ELF-1 (cell line): Measurements from ENCODE around the gene STRIP1.
"Not testable (repeated sequence)": the region's sequence is repeated elsewhere in the genome, so short reads cannot be mapped to it uniquely, and the experiment has no call there.

ENCODE experiments used
- DNase-seq: peaks from one replicate; pipeline ENCODE4 v3.0.0-alpha.2; 2016; ENCODE audit warnings: low read depth, low spot score

STRIP1 gene

DNA sequence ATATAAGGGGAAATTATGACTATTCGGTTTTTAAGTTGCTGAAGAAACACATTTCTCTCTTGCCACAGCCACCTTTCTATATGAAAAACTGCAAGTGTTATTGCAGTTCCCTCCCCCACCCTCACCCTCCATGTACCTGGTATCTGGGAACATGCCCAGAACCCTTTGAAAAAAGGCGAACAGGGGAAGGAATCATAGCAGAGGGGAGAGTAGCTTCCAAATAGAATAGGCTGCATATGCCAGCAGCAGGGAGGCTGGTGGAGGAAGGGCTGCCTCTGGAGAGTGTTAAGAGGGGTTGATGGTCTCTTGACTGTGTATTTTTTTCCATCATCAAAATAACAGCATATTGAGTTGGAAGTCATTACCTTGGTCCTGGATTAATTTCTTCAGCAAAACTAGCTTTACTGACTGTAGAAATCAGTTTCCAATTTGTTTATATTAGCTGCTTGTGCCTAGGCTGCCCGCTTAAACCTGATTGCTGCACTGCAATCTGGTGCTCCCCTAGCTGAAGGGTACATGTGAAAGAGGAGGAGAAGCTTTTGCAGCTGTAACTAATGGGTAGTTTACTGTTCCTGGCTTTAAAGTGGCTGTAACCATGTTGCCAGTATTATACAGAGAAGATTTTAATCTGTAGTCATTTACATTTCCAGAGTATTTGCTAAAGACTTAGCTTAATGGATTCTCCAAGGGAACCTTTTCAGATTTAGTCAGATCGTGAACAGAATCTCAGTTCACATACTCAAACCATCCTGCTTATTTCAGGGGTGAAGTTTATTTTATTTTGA is 27.2 kb upstream of the STRIP1 start:
- no peak for DNase-seq

DNA sequence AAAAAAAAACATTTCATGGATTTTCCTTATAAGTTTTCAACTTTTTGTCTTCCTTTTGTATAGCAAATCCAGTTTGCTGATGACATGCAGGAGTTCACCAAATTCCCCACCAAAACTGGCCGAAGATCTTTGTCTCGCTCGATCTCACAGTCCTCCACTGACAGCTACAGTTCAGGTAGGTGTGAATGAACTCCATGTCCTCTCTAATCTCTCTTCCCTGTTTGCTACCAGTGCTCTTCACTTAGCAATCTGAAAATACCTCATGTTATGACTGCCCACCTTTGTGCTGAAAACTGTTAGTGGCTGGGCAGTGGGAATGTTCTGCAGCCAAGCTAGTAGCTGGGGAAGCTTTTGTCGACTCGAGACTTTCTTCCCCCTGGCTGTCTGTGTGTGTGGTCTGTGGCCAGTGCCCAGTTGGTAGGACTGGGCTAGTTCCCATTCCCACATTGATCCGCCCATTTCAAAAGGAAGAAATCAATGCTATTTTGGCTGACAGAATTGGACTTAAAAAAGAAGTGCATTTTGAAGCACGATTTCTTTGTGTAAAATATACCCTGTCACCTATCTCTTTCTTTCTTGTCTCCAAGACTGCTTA is 25.4 kb upstream of the STRIP1 start:
- DNase-seq = no peak

DNA sequence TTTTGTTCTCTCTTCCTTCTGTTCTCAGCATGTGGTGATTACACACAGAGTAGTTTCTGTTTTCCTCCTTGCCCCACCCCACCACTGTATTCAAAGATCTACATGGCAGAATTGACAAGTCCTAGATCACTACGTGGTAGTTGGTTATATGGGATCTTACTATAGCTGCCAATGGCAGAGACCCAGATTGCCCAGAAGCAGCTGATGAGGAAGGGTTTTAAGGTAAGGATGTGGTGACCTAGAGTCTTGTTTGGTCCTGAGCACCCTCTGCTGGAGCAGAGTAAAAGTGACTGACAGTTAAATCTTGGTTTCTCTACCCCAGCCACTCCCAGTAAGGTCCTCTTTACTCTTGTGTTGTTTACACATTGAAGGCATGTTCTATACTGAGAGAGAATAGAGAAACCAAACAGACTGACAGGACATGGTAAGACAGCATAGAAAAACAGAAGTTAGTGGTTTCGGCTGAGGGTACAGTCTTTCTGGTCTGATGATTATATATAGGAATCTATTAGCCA is 22.8 kb upstream of the STRIP1 start:
- DNase-seq = peak; percentile 68

DNA sequence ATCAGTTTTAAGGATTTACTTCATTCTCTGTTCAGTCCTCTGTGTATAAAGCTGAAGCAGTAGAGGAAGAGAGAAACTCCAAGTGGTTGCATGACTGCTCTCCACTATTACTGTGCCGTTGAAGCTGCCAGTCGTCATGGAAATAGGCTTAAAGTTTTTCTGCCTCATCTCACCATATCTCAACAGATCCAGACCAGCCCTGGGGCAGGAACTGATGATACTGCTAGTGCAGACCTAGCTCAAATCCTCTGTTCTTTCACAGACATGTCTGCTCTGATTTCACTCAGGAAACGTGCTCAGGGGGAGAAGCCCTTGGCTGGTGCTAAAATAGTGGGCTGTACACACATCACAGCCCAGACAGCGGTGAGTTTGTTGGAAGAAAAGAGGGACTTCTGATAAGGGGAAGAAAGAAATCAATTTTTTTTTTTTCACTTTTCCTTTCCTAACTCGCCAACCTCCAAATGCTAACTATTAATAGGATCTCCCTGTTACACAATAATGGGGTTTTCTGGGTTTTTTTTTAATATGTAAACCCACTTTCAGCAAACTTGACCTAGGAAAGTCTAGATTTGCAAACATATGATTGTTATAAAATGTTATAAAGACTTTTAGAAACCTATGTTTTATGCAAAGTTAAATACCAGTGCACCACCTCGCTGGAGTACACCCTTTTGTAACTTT is 22.2 kb upstream of the STRIP1 start:
- no peak for DNase-seq

DNA sequence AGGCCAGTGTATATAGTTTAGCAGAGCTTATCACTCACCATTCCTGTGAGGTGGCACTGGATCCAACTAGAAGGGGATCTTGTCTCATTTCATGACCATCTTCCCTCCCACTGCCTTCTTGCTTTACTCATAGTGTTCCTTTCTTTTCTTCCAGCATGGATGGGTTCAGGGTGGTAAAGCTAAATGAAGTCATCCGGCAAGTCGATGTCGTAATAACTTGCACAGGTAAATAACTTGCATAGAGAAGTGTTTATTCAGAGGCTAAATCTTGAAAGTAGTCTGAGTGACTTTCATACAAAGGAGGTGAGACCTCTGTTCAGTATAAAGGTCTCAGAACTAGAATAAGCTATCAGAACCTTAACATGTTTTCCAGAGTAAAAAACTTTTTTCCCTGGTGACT is 16.6 kb upstream of the STRIP1 start:
- no peak for DNase-seq

DNA sequence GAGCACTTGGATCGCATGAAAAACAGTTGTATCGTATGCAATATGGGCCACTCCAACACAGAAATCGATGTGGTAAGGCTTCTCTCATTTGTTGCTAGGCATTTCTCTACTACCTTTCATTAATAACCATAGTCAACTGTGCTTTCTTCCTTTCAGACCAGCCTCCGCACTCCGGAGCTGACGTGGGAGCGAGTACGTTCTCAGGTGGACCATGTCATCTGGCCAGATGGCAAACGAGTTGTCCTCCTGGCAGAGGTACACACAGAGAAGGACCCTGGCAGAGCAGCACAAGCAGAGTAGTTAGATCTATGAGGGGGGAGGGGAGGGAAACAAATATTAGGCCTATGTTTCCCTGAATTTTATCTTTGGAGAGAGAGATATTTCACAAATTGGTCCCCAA is 16.0 kb upstream of the STRIP1 start:
- DNase-seq = no peak

DNA sequence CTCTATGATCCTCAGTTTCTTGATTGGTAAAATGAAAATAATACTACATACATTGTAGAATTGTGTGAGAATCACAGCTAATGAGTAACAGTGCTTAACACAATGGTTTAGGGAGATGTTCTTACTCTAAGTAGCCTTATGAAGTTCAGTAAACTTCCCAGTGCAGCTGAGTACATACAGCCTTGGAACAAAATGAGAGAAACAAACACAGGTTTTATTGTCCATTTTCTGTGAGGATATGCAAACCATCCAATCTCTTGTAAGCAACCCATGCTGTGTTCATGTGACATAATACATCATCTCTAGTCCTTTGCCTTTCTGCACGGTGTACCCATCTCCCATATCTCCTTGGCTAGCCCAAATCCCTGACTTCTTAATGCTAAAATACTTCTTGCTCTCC is 14.7 kb upstream of the STRIP1 start:
- DNase-seq = no peak

DNA sequence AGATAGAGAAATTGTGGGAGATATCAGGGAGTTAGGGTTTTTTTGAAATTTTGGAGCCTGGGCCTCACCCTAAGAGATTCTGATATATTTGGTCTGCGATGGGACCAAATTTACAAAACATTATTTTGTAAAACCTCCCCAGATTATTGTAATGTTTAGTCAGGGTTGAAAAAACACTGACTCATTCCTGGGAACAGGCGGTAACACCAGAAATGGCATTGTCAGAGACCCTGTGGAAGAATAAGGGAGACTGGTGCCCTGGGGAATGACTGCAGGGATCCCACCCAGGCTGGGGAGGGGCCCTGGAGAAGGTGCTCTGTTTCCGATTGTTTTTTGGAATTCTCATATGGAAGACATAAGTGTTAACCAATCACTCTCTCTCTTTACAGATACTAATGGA is 13.1 kb upstream of the STRIP1 start:
- DNase-seq = no peak

DNA sequence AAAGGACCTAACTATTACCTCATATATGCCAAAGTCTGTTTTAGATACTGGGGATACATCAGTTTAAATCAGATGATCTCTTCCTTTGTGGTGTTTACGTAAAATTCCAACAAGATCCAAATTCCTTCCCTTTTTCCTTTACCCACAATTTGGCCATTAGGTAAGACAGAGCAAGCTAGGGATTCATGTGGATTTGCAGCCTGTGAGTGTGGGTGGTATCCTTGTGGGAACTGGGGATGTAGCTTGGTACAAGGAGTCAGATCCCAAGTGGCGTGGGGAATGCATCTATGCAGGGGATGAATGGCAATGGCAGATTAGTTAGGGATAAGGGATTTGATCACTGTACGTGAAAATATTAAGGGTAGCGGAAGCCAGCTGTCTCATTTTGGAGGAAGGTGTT is 9.8 kb upstream of the STRIP1 start:
- DNase-seq = no peak

DNA sequence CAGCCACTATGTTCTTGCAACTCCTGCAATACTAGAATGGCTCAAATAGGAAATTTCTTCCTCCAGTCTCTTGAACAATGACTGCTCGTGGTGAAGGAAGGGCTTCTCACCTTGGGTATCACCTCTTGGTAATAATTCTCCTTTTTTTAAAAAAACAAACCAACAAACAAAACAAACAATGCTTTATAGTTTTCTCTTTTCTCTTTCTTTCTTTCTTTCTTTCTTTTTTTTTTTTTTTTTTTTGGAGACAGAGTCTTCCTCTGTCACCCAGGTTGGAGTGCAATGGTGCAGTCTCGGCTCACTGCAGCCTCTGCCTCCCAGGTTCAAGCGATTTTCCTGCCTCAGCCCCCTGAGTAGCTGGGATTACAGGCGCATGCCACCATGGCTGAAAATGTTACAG is 3.7 kb upstream of the STRIP1 start:
- DNase-seq = not testable (repeated sequence)

DNA sequence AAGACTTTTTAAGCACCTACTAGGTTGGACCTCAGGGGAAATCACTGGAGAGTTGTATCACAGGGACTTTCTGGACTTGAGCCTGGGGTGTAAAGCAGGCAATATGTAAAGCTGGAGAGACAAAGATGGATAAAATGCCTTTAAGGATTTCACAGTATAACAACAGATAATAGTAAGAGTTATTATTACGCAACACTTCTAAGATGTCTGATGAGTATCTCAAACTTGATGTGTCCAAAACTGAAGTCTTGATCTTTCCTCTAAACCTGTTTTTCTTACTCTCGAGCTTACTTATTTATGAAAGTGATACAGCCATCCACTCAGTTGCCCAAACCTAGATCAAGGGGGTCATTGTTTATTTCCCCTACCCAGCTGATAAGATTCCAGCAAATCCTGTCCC is 2.1 kb upstream of the STRIP1 start:
- no peak for DNase-seq

DNA sequence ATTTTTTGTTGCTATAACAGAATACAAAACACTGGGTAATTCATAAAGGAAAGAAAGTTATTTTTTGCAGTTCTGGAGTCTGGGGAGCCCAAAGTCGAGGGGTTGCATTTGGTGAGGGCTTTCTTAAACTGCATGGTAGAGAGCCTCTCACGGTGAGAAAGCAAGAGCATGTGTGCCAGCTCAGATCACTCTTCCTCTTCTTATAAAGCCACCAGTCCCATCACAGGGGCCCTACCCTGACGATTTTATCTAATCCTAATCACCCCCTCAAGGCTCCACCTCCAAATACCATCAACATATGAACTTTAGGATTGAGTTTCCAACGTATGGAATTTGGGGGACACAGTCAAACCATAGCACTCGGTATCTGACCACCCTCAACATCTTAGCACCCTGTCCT is 1.0 kb upstream of the STRIP1 start:
- DNase-seq = no peak

DNA sequence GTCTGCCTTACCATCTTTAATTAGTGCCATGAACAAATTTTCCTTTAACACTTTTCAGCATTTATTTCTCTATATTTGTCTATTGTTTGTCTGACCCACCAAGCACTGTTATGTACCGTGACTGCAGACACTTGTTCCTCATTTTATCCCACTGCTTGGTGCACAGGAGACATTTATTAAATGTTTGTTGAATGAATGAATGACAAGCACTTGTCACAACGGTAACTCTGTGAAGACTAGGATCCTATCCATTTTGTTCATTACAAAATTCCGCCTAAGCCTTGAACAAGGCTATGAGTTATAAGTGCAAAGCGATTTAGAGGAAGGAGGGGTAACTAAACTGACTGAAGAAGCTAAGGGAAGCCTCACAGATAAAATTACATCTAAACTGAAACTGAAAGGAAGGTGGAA is 379 bp upstream of the STRIP1 start:
- no peak for DNase-seq

DNA sequence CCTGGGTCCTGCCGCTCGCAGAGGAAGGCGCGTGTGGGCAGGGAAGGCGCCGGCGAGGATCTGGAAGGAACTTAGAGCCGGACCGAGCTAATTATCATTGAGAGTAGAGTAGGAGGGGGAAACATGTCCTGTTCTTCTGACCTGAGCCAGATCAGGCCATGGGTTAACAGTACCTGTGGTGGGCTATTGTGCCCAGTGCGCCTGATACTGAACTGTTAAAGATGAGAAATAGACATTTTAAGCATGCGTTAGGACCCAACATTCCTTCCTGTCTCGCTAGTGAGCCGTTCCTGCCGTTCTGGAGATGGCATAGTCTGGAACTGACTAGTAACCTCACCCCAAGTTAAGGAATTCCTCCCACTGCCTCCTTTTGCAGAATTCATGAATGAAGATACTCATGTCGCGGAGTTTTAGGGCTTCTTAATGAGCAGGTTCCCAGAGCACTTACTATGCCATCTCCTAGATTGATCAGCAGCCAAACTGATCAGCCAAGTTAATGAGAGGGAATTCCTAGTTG is 870 bp downstream of the STRIP1 start:
- DNase-seq = no peak

DNA sequence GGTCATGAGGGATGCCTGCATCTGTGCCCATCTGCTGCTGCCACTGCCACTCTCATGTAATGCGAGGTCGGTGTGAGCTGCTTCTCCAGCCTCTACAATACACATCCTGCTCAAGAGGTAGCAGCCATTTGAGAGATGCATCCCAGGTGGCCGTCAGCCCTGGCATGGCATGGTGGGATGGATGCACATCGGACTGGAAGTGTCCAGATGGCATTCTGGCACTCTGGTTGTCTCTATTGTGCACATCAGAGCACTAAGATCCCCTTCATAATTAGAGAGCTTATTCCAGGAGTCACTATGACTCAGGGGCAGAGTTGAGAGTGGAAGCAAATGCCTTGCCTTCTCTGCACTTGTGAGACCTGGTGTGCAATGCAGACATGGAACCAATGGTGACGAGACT is 3.8 kb downstream of the STRIP1 start:
- no peak for DNase-seq

DNA sequence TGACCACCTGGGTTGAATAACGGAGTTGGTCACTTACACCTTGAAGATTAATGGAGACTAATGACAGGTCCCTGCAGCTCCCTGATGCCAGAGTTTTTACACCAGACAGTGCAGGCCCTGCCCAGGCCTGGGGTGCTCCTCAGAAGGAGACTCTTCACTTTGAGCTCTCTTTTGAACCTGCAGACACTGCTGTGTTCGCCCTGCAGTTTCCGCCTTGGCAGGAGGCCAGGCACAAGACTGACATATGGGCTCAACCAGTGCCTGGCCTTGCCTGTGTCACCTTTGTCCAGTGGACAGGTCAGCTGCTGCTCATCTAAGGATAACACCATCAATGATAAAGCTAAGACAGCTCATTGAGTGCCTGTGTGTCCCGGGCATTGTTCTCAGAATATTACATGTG is 5.2 kb downstream of the STRIP1 start:
- DNase-seq = no peak

DNA sequence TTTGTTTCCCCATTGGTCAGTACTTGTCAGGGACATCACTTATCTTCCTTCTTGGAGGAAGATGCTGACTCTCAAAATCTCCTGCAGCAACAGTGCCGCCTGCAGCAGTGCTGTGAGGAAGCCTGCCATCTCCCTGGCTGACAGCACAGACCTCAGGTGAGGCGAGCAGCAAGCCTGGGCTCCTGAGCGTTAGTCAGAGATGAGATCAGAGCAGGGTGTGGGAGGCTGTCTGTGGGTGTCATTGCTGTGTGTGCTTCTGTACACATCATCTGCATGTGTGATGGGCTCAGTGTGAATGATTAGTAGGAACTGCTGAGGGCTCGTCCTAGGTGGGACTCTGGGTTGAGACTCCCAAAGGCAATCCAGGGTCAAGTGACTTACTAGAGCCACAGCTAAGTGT is 6.1 kb downstream of the STRIP1 start:
- DNase-seq = no peak

DNA sequence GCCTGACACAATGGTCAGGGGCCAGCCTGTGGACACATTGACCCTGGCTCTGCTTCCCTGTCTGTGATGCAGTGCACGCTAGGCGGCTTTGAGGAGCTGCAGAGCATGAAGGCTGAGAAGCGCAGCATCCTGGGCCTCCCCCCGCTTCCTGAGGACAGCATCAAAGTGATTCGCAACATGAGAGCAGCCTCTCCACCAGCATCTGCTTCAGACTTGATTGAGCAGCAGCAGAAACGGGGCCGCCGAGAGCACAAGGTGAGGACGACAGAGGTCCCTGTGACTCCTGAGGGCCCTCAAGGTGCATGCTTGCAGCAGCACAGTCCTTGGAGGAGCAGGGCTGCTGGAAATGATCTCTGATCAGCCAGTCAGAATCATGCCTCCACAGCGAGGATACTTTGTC is 8.6 kb downstream of the STRIP1 start:
- DNase-seq = no peak

DNA sequence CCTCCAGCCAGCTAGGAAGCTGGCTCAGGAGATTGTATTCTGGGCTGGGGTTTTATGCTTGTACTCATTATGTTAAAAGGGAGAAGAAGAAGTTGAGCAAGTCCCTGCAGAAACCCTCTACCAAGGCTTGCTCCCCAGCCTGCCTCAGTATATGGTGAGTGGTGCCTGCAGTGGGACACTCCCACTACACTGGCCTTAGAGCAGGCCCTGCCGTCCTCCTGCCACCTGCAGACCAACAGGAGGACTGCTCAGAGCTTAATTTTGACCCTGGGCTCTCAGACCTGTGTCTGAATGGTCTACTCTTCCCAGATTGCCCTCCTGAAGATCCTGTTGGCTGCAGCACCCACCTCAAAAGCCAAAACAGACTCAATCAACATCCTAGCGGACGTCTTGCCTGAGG is 13.0 kb downstream of the STRIP1 start:
- peak; percentile 17 for DNase-seq

DNA sequence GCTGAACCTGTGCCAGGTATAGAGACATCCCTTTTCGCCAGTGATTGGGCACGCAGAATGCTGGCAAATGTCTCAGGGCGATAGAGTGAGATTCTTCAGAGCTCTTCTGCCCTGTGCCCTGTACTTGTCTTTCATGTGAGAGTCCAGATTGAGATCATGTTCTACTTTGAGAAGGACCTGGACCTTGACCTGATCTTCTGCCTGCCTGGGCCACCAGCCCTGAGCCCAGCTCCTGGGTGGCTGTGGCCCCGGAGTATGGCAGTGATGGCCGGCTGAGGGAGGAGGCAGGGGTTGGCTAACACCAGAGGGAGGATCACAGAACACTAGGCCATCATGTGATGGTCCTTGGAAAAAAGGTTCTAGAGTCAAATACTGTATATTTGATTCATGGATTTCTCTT is 13.8 kb downstream of the STRIP1 start:
- DNase-seq = no peak

DNA sequence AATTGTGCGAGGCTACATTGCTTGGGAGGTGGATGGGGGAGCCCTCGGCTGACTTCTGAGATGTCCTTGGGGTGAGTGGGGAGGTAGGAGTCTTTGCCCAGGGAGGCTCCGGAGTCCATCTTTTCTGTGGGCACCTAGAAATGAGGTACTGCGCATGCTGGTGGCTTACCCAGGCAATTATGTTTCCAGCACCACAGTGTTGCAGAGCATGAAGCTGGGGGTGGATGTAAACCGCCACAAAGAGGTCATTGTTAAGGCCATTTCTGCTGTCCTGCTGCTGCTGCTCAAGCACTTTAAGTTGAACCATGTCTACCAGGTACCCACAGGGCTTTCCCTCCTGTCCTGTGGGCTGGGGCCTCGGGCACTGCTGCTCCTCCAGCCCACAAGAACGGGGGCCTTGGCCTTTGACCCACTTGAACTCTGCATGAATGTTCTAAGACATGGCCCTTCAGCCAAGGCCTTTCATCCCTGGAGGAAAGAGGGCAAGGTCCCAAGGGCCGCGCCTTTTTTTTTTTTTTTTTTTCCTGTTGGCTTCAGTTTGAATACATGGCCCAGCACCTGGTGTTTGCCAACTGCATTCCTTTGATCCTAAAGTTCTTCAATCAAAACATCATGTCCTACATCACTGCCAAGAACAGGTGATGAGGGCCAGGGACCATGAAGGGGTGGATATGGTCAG is 14.6 kb downstream of the STRIP1 start:
- no peak for DNase-seq
